PC-3 (cell line): ENCODE measurements around the gene MROH8.

Source experiments
- CTCF ChIP-seq: fragments of 300-600 bp; sonication (generic); conservative IDR thresholded peaks from 2 replicates; pipeline ENCODE4 v1.5.1; 2017; ENCODE audit warnings: antibody characterized with exemption, low read depth, mild to moderate bottlenecking, low read length
- EZH2 ChIP-seq: fragments of 300-600 bp; sonication (generic); IDR thresholded peaks from one replicate; pipeline ENCODE4 v1.6.1; 2017; ENCODE audit warnings: antibody characterized with exemption, mild to moderate bottlenecking, low read length; ENCODE audit not compliant: unreplicated experiment
- EZH2phosphoT487 ChIP-seq: fragments of 300-600 bp; sonication (generic); IDR thresholded peaks from 2 replicates; pipeline ENCODE4 v1.6.1; 2018; ENCODE audit warnings: mild to moderate bottlenecking, antibody characterized with exemption, low read length, borderline replicate concordance

GRCh38 chr20:37144856-37145404, 34.4 kb downstream of the MROH8 start:
- no peak for TF ChIP-seq CTCF
- TF ChIP-seq EZH2phosphoT487: no peak
- no peak for TF ChIP-seq EZH2
